ENCODE measurements around the gene ZAR1L. TPM values are rescaled to one million over a fixed set of nuclear protein-coding genes. Genes with fewer than 3 reads are reported as not detected.

The ZAR1L gene
- total RNA-seq, 1 experiment from 2014 or later = not detected

- H3K9me3 Mint-ChIP-seq = no peaks in the 10 kb centered on the region
- no peak overlapping the region for H3K4ac ChIP-seq (ENCODE audit: low read depth, low read length)
- H2BK120ac ChIP-seq (ENCODE audit: low read depth, low read length, poor library complexity, severe bottlenecking) = no peak overlapping the region
- no peak for DNase-seq
- H3K18ac ChIP-seq (ENCODE audit: insufficient read length, low read depth, low read length) = peak overlapping the region; percentile 97
- H3K4me3 Mint-ChIP-seq = peak overlapping the region; percentile 88 to 89
- H3K14ac ChIP-seq (ENCODE audit: insufficient read depth, low read length) = peak overlapping the region; percentile 80; the same call in 1 of the 2 replicates
- no peaks in the 10 kb centered on the region for H3K27me3 Mint-ChIP-seq (ENCODE audit: low read depth)
- H3K79me1 ChIP-seq (ENCODE audit: insufficient read depth, low read depth, low read length, poor library complexity, severe bottlenecking) = no peaks in the 10 kb centered on the region
- no peak overlapping the region for H2AK5ac ChIP-seq (ENCODE audit: insufficient read length, low read length)
- no peak overlapping the region for H2BK20ac ChIP-seq (ENCODE audit: low read depth, low read length, poor library complexity, severe bottlenecking)
- H3K4me2 ChIP-seq (ENCODE audit: insufficient read depth, insufficient read length, low read length) = peak overlapping the region; percentile 96
- no peak overlapping the region for H3K56ac ChIP-seq (ENCODE audit: insufficient read length, low read depth, low read length)
- peak overlapping the region; percentile 84 for H3T11ph ChIP-seq (ENCODE audit: low read length)
- no CpG with 5 or more reads among the region's 13 CpGs for WGBS (ENCODE audit: extremely low coverage, insufficient read length, low lambda C conversion rate)
- no peaks in the 10 kb centered on the region for H3K4me1 ChIP-seq (ENCODE audit: insufficient read depth, low read length)
- no peaks in the 10 kb centered on the region for H4K20me1 ChIP-seq (ENCODE audit: control insufficient read depth, insufficient read depth, insufficient read length)
- H3K27ac ChIP-seq (ENCODE audit: insufficient read length, low read depth, low read length) = peak overlapping the region; percentile 14
- peaks cover 4 to 23% (median 14%) of the 10 kb centered on the region in 3 experiments; a peak in 6 of 7 replicates for H3K36me3 Mint-ChIP-seq (ENCODE audit: insufficient read depth in 1 of 3, low read depth in 3 of 3)
- H3K23me2 ChIP-seq (ENCODE audit: insufficient read length, low read depth, low read length, poor library complexity, severe bottlenecking) = peaks cover 10% of the 10 kb centered on the region
- H4K91ac ChIP-seq (ENCODE audit: insufficient read length, low read depth, low read length) = no peak overlapping the region
- H3K27ac Mint-ChIP-seq = peak overlapping the region; percentile 93 to 99 (median 96); a peak in 6 of 7 replicates
- no peak overlapping the region for H3K23ac ChIP-seq (ENCODE audit: insufficient read length, low read depth, low read length)
- no peaks in the 10 kb centered on the region for H3K9me3 ChIP-seq (ENCODE audit: control insufficient read depth, low read depth, low read length)
- H3K79me2 ChIP-seq (ENCODE audit: insufficient read depth, low read length) = no peaks in the 10 kb centered on the region
- H4K5ac ChIP-seq (ENCODE audit: insufficient read length, low read depth, low read length) = peak overlapping the region; percentile 98
- H2BK5ac ChIP-seq (ENCODE audit: insufficient read length, low read length) = no peak overlapping the region
- peaks cover 10% of the 10 kb centered on the region in 2 experiments; a peak in 3 of 4 replicates for H3K4me1 Mint-ChIP-seq
- H4K8ac ChIP-seq (replicated peaks; ENCODE audit: insufficient read length, low read depth, low read length) = peak overlapping the region; percentile 98
- peak overlapping the region; percentile 10 for H2AFZ ChIP-seq (ENCODE audit: low read length)
- H3K27me3 ChIP-seq (ENCODE audit: insufficient read depth, low read length) = no peaks in the 10 kb centered on the region
- TF ChIP-seq CTCF (conservative IDR thresholded peaks at IDR 0.05) = no peak
- no peak overlapping the region for H2BK12ac ChIP-seq (ENCODE audit: insufficient read length, low read depth, low read length)
- peak overlapping the region; percentile 99 for H3K9ac ChIP-seq (ENCODE audit: extremely low read depth, insufficient read length, low read length)
- H2BK15ac ChIP-seq (ENCODE audit: low read depth, low read length) = no peak overlapping the region; the same call in 1 of the 2 replicates
These were observed 821 bp upstream of the ZAR1L start for GRCh38 chr13:32316028-32316339.
